K562 (cell line): ENCODE data around the gene ARMC7. TPM values are rescaled to one million over a fixed set of nuclear protein-coding genes. Genes with fewer than 3 reads are reported as not detected.

Source experiments
- ATF7 ChIP-seq: fragments of 450-650 bp; IDR thresholded peaks from 2 replicates; pipeline ENCODE4 v1.7.1; 2014; ENCODE audit warnings: mild to moderate bottlenecking, moderate library complexity
- BRD4 ChIP-seq: fragments of 200-600 bp; sonication (generic); IDR thresholded peaks from 2 replicates; pipeline ENCODE4 v1.6.1; 2017; ENCODE audit warnings: inconsistent platforms
- CBFA2T3 ChIP-seq: fragments of 450-650 bp; IDR thresholded peaks from 2 replicates; pipeline ENCODE4 v1.6.1; 2017
- CEBPB ChIP-seq: fragments of 450-650 bp; IDR thresholded peaks from 2 replicates; pipeline ENCODE4 v1.6.1; 2016; ENCODE audit warnings: missing genetic modification characterization, missing compliant biosample characterization
- CREB1 ChIP-seq, 2 experiments: sonication (generic) in 1 of 2; formaldehyde crosslinking in 1 of 2; IDR thresholded peaks; 2 replicates each; pipeline versions ENCODE4 v1.6.1 to v1.8.0; 2012 to 2022; ENCODE audit warnings: inconsistent platforms in 1 of 2, mild to moderate bottlenecking in 1 of 2, missing genetic modification reagents in 1 of 2, moderate library complexity in 1 of 2
- CTBP1 ChIP-seq: fragments of 450-650 bp; IDR thresholded peaks from 2 replicates; pipeline ENCODE4 v1.6.1; 2016; ENCODE audit warnings: borderline replicate concordance
- CXXC5 ChIP-seq: fragments of 250-450 bp; sonication (Bioruptor Pico); IDR thresholded peaks from 2 replicates; pipeline ENCODE4 v1.8.0; 2022; ENCODE audit warnings: inconsistent platforms, mild to moderate bottlenecking, moderate library complexity
- FUS ChIP-seq: fragments of 200-400 bp; formaldehyde crosslinking; optimal IDR thresholded peaks from 2 replicates; pipeline ENCODE3; 2017; ENCODE audit warnings: low read depth, low read length
- NCOA4 ChIP-seq: fragments of 450-650 bp; IDR thresholded peaks from 2 replicates; pipeline ENCODE4 v1.6.1; 2018; ENCODE audit warnings: mild to moderate bottlenecking; ENCODE audit not compliant: partially characterized antibody
- RBFOX2 ChIP-seq: fragments of 200-400 bp; formaldehyde crosslinking; IDR thresholded peaks from 2 replicates; pipeline ENCODE4 v1.6.1; 2017; ENCODE audit warnings: low read depth, mild to moderate bottlenecking, low read length, moderate library complexity
- RBM22 ChIP-seq: fragments of 200-400 bp; formaldehyde crosslinking; IDR thresholded peaks from 2 replicates; pipeline ENCODE4 v1.6.1; 2018; ENCODE audit warnings: low read length, low read depth; ENCODE audit not compliant: poor library complexity, severe bottlenecking
- RCOR1 ChIP-seq, 2 experiments: IDR thresholded peaks; 2 replicates each; pipeline ENCODE4 v1.6.1; 2012; ENCODE audit warnings: low read depth in 2 of 2, low read length in 2 of 2, borderline replicate concordance in 1 of 2, improper control_type of control experiment in 1 of 2
- SMAD3 ChIP-seq: fragments of 450-650 bp; formaldehyde crosslinking; conservative IDR thresholded peaks from 2 replicates; pipeline ENCODE4 v1.4.0; 2020; ENCODE audit warnings: mild to moderate bottlenecking
- SMARCC2 ChIP-seq: fragments of 450-650 bp; IDR thresholded peaks from 2 replicates; pipeline ENCODE4 v1.6.1; 2017; ENCODE audit warnings: antibody characterized with exemption, moderate library complexity, mild to moderate bottlenecking, low read depth
- SP2 ChIP-seq: IDR thresholded peaks from 2 replicates; pipeline ENCODE4 v1.6.1; 2011; ENCODE audit warnings: mild to moderate bottlenecking, low read depth, low read length, moderate library complexity; ENCODE audit not compliant: poor library complexity, severe bottlenecking; ENCODE audit errors: extremely low read depth
- TCF15 ChIP-seq: fragments of 250-450 bp; sonication (Bioruptor Pico); IDR thresholded peaks from 2 replicates; pipeline ENCODE4 v1.8.0; 2022; ENCODE audit warnings: moderate library complexity, mild to moderate bottlenecking, inconsistent platforms
- TFAP4 ChIP-seq: sonication (generic); formaldehyde crosslinking; IDR thresholded peaks from 2 replicates; pipeline ENCODE4 v1.8.0; 2022; ENCODE audit warnings: missing genetic modification reagents, mild to moderate bottlenecking, moderate library complexity, borderline replicate concordance
- ZNF318 ChIP-seq, 2 experiments: fragments of 450-650 bp; IDR thresholded peaks; 2 replicates each; pipeline ENCODE4 v1.6.1; 2016; ENCODE audit warnings: mild to moderate bottlenecking in 2 of 2, borderline replicate concordance in 1 of 2, low read depth in 1 of 2, moderate library complexity in 1 of 2
- ZNF584 ChIP-seq: fragments of 200-800 bp; sonication (Bioruptor generic); IDR thresholded peaks from 2 replicates; pipeline ENCODE4 v1.6.1; 2016; ENCODE audit warnings: low read depth, mild to moderate bottlenecking, missing genetic modification characterization, missing compliant biosample characterization
- ZNF699 ChIP-seq: fragments of 250-450 bp; sonication (Bioruptor Pico); IDR thresholded peaks from 2 replicates; pipeline ENCODE4 v1.8.0; 2021; ENCODE audit warnings: mild to moderate bottlenecking, moderate library complexity; ENCODE audit not compliant: insufficient replicate concordance
- polyA plus RNA-seq, 8 experiments: library from polyadenylated mRNA; depleted of rRNA in 4 of 8; stranded (reverse) in 5 of 8; unstranded in 3 of 8; fragments of >200 nt; fragmentation: Nextera tagmentation in 2 of 8; fragmentation: Illumina TruSeq in 1 of 8; extraction: Ambion mirVana in 2 of 8; extraction: Trizol in 1 of 8; gene quantifications; 2 replicates each; pipeline versions ENCODE4 v1.2.1 to v1.2.3, GENCODE V29; 2011 to 2014; ENCODE audit warnings: inconsistent platforms in 1 of 8, missing spikeins in 1 of 8
- total RNA-seq, 7 experiments: library from RNA; depleted of rRNA in 6 of 7; stranded (reverse); fragments of >200 nt in 6 of 7; fragmentation: Illumina TruSeq in 2 of 7; extraction: Trizol in 2 of 7; gene quantifications; 2 replicates each; pipeline versions ENCODE4 v1.2.1 to v1.2.3, GENCODE V29; 2011 to 2021; ENCODE audit warnings: low replicate concordance in 1 of 7

ARMC7 gene
- total and polyA plus RNA-seq, 9 of the 15 experiments (the other 6 are each of a cell fraction or from before 2014, with no cell fraction given): 1.4 to 15.2 (median 5.9) TPM

GRCh38 chr17:75074532-75074931, 35.2 kb upstream of the ARMC7 start (continued):
- TF ChIP-seq TFAP4 (CRISPR knock-in tag) (peak; percentile 90), NCOA4 (no peak), SP2 (no peak), ZNF699 (CRISPR knock-in tag) (no peak), FUS (no peak), ZNF584 (no peak), CTBP1 (peak; percentile 99), CEBPB (tag) (no peak), CXXC5 (CRISPR knock-in tag) (peak; percentile 23; the same call in 1 of the 2 replicates), RBFOX2 (0 out of 2 replicates have a peak, but pooled peaks have one; percentile 18), CREB1 (IDR thresholded peaks at IDR 0.05) (no peak), CREB1 (CRISPR knock-in tag; IDR thresholded peaks at IDR 0.05) (no peak), SMAD3 (CRISPR knock-in tag) (no peak), TCF15 (no peak), CBFA2T3 (peak; percentile 53), BRD4 (no peak), ZNF318 (IDR thresholded peaks at IDR 0.05; ENCODE audit: borderline replicate concordance in 1 of 2, low read depth in 1 of 2) (no peak), RBM22 (no peak), RCOR1 (IDR thresholded peaks at IDR 0.05; ENCODE audit: borderline replicate concordance in 1 of 2, low read depth in 2 of 2, low read length in 2 of 2) (peak; percentile 32 to 97; a peak in 2 of 4 replicates), ATF7 (0 out of 2 replicates have a peak, but pooled peaks have one; percentile 19), SMARCC2 (no peak)
